KMS-11 (cell line): ENCODE results near the gene PPFIBP2.

Source experiments
- H2AFZ ChIP-seq: fragments of 200-600 bp; sonication (generic); 2 replicates; pipeline ENCODE4 v1.6.1; 2016; ENCODE audit warnings: antibody characterized with exemption, mixed run types, low read depth
- H3K27ac ChIP-seq: fragments of 200-600 bp; sonication (generic); 2 replicates; pipeline ENCODE4 v1.6.1; 2016; ENCODE audit warnings: mild to moderate bottlenecking, mixed run types
- H3K27me3 ChIP-seq: fragments of 200-600 bp; sonication (generic); 2 replicates; pipeline ENCODE4 v1.6.1; 2017; ENCODE audit warnings: mild to moderate bottlenecking, low read depth, mixed run types, moderate library complexity; ENCODE audit not compliant: insufficient read depth
- H3K36me3 ChIP-seq: fragments of 200-600 bp; sonication (generic); 2 replicates; pipeline ENCODE4 v1.6.1; 2017; ENCODE audit warnings: mild to moderate bottlenecking, mixed run types; ENCODE audit not compliant: insufficient read depth
- H3K4me1 ChIP-seq: fragments of 200-600 bp; sonication (generic); 2 replicates; pipeline ENCODE4 v1.6.1; 2016; ENCODE audit warnings: mild to moderate bottlenecking, low read depth, mixed run types; ENCODE audit not compliant: poor library complexity, severe bottlenecking
- H3K4me2 ChIP-seq: fragments of 200-600 bp; sonication (generic); 2 replicates; pipeline ENCODE4 v1.7.0; 2016; ENCODE audit warnings: mild to moderate bottlenecking, mixed run types
- H3K4me3 ChIP-seq: fragments of 200-600 bp; sonication (generic); IDR thresholded peaks from 2 replicates; pipeline ENCODE4 v1.6.1; 2017; ENCODE audit warnings: low read depth, low read length, mixed read lengths; ENCODE audit not compliant: insufficient read depth
- H3K79me2 ChIP-seq: fragments of 200-600 bp; sonication (generic); 2 replicates; pipeline ENCODE4 v1.6.1; 2016; ENCODE audit warnings: low read depth, mixed run types; ENCODE audit not compliant: insufficient read depth
- H3K9ac ChIP-seq: fragments of 200-600 bp; sonication (generic); 2 replicates; pipeline ENCODE4 v1.6.1; 2016; ENCODE audit warnings: mild to moderate bottlenecking, mixed run types
- H4K20me1 ChIP-seq: fragments of 200-600 bp; sonication (generic); 2 replicates; pipeline ENCODE4 v1.6.1; 2016; ENCODE audit warnings: mild to moderate bottlenecking, mixed run types; ENCODE audit not compliant: insufficient read depth
- TF ChIP-seq, protein P1 (sequence below): fragments of 200-600 bp; sonication (generic); conservative IDR thresholded peaks from 2 replicates; pipeline ENCODE4 v1.6.1; 2017; ENCODE audit warnings: low read depth, mild to moderate bottlenecking, antibody characterized with exemption, low read length, moderate library complexity, mixed read lengths

The PPFIBP2 gene

DNA sequence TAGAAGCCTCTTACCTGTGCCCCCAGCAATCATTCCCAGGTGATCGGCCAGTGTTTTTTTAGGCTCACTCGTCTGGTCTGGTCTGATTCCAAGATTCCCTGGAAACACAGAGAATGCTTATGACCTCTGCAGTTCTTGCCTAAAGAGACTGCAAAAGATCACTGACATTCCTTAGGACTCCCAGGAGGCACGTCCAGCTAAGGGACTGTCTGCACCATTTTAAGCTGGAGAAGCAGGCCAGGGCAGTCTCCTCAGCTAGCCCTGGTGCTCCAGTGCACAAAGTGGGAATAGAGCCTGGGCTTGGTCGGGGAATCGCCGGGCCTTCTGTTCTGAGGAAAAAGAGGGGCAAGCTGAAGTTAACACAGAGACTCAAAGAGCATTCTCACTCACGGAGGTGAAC is 154.7 kb downstream of the PPFIBP2 start:
- H3K4me2 ChIP-seq, result no peak overlapping the region
- H3K27ac ChIP-seq, result no peak overlapping the region
- H3K4me3 ChIP-seq, result no peak overlapping the region
- H3K79me2 ChIP-seq, result no peaks in the 10 kb centered on the region
- peaks cover 24% of the 10 kb centered on the region for H3K4me1 ChIP-seq
- H4K20me1 ChIP-seq, result no peaks in the 10 kb centered on the region
- no peaks in the 10 kb centered on the region for H3K36me3 ChIP-seq
- H2AFZ ChIP-seq, result no peak overlapping the region
- TF ChIP-seq, protein P1, sequence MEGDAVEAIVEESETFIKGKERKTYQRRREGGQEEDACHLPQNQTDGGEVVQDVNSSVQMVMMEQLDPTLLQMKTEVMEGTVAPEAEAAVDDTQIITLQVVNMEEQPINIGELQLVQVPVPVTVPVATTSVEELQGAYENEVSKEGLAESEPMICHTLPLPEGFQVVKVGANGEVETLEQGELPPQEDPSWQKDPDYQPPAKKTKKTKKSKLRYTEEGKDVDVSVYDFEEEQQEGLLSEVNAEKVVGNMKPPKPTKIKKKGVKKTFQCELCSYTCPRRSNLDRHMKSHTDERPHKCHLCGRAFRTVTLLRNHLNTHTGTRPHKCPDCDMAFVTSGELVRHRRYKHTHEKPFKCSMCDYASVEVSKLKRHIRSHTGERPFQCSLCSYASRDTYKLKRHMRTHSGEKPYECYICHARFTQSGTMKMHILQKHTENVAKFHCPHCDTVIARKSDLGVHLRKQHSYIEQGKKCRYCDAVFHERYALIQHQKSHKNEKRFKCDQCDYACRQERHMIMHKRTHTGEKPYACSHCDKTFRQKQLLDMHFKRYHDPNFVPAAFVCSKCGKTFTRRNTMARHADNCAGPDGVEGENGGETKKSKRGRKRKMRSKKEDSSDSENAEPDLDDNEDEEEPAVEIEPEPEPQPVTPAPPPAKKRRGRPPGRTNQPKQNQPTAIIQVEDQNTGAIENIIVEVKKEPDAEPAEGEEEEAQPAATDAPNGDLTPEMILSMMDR, result no peak
- no peaks in the 10 kb centered on the region for H3K27me3 ChIP-seq
- H3K9ac ChIP-seq, result no peak overlapping the region

DNA sequence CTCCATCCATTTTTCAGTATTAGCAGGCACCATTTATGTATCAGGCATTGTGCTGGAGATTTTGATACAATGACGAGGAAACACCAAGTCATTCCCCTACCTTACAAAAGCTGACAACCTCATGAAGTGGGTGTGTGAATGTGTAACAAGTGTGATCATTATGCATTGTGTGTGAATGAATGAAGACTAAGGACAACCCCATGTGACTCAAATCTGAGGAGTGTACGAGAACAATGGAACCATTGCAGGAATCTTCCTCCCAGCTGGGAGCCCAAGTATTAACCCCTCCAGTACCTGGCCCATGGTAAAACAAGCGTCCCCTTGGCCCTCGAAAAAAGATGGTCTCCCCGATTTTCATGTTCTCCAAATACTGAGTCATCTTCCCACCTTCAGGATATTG is 155.1 kb downstream of the PPFIBP2 start:
- no peak overlapping the region for H2AFZ ChIP-seq
- H3K9ac ChIP-seq, result no peak overlapping the region
- H3K27me3 ChIP-seq, result no peaks in the 10 kb centered on the region
- peaks cover 24% of the 10 kb centered on the region for H3K4me1 ChIP-seq
- H3K36me3 ChIP-seq, result no peaks in the 10 kb centered on the region
- no peak overlapping the region for H3K27ac ChIP-seq
- no peaks in the 10 kb centered on the region for H4K20me1 ChIP-seq
- H3K79me2 ChIP-seq, result no peaks in the 10 kb centered on the region
- TF ChIP-seq, protein P1, result no peak
- no peak overlapping the region for H3K4me3 ChIP-seq
- H3K4me2 ChIP-seq, result no peak overlapping the region

DNA sequence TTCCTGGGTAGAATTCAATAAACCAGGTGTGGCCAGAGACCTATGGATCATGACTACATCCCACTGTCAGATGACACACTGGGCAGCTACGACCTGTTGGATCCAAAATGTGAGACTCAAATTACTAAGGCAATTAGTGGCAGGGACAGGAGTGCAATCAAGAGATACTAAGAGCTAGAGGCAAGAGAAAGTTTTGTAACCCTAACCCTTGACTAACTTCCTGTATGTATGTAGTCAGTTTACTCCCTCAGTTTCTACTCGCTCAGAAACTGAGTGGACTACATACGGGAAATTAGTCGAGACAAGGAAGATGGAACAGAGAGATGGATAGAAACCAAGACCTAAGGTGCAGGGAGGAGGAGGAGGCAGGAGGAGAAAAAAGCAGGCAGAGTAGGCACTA is 156.8 kb downstream of the PPFIBP2 start:
- TF ChIP-seq, protein P1, result no peak

DNA sequence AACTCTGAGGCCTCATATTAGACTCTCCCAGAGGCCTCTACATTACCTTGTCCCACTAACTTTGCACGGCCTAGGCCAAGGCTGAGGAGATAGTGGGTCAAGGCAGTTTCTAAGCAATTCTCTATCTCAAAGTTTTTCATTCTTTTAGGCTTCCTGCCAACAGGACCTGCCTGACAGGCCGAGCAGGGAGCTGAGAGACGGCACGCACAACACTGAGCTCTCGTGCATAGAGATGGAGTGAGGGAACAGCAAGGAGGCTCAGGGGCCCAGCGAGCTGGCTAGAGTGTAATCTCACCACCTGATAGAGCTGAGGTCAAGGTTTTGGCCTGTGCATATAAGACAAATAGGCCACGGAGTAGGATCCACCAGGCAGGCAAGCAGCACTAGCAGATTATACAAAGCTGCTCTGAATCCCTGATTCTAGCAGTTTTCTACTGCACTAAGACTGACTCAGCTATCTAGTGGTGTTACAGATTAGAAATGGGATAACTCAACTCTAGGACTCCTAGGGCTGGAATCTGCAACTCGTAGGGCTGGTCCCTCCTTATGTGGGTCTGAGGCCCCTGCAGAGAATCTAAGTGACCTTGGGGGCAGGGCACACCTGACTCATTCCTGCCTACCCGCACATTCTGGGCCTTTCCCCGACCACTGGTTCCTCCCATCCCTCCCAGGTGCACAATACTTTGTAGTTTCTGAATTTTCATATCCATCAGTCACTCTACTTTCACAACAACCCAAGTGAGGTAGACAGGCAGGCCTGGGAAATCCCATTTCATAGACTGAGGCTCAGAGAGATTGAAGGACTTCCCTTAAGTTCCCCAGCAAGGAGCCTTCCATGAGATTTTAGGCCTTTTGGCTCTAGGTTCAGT is 157.8 kb downstream of the PPFIBP2 start:
- Histone ChIP-seq H3K4me2 (no peak overlapping the region; the same call in 1 of the 2 replicates), H3K9ac (no peak overlapping the region), H3K4me3 (no peak overlapping the region), H3K36me3 (no peaks in the 10 kb centered on the region), H2AFZ (no peak overlapping the region), H3K27ac (no peak overlapping the region), H3K79me2 (no peaks in the 10 kb centered on the region), H3K4me1 (peaks cover 21% of the 10 kb centered on the region), H4K20me1 (no peaks in the 10 kb centered on the region), H3K27me3 (no peaks in the 10 kb centered on the region)
- TF ChIP-seq, protein P1, result no peak

More for the DNA sequence above, 156.8 kb downstream of the PPFIBP2 start:
- Histone ChIP-seq H3K4me3 (no peak overlapping the region), H3K4me2 (no peak overlapping the region; the same call in 1 of the 2 replicates), H3K36me3 (no peaks in the 10 kb centered on the region), H3K27ac (no peak overlapping the region), H2AFZ (no peak overlapping the region), H3K79me2 (no peaks in the 10 kb centered on the region), H3K4me1 (peaks cover 21% of the 10 kb centered on the region), H4K20me1 (no peaks in the 10 kb centered on the region), H3K27me3 (no peaks in the 10 kb centered on the region), H3K9ac (no peak overlapping the region)
